Activated CD8-positive, alpha-beta T cell treated with anti-CD3 and anti-CD28 coated beads, Interleukin-2, amount 10 ng/mL, durations not matched to agents 7 days and 5 days (primary cell): ENCODE measurements around the gene SIL1. TPM values are rescaled to one million over a fixed set of nuclear protein-coding genes. Genes with fewer than 3 reads are reported as not detected.

Experiments used
- ATAC-seq: fragments of 150-1000 bp; cut with Tn5 transposase; one replicate; pipeline ENCODE4 v1.10.0; 2021; ENCODE audit warnings: moderate library complexity
- CTCF ChIA-PET: fragments of 350-600 bp; sonication (Branson Sonifier 250); formaldehyde crosslinking; loops from one replicate; lab custom pipeline; 2021; ENCODE audit warnings: antibody characterized with exemption; lab: Charles Lee
- POLR2A ChIA-PET: fragments of 350-600 bp; sonication (Branson Sonifier 250); formaldehyde crosslinking; loops from one replicate; lab custom pipeline; 2021; ENCODE audit warnings: antibody characterized with exemption; lab: Charles Lee
- DNase-seq: peaks from one replicate; pipeline ENCODE4 v3.0.0-alpha.2; 2020
- H3K27ac Mint-ChIP-seq: one replicate; pipeline ENCODE4 v1.8.0; 2021; ENCODE audit warnings: mild to moderate bottlenecking, mixed read lengths
- H3K27me3 Mint-ChIP-seq: one replicate; pipeline ENCODE4 v1.8.0; 2021; ENCODE audit warnings: low read depth, mixed read lengths
- H3K36me3 Mint-ChIP-seq: one replicate; pipeline ENCODE4 v1.8.0; 2021; ENCODE audit warnings: low read depth, mixed read lengths
- H3K4me1 Mint-ChIP-seq: one replicate; pipeline ENCODE4 v1.8.0; 2021; ENCODE audit warnings: low read depth, mixed read lengths
- H3K4me3 Mint-ChIP-seq: one replicate; pipeline ENCODE4 v1.8.0; 2021; ENCODE audit warnings: mild to moderate bottlenecking, mixed read lengths
- H3K9me3 Mint-ChIP-seq: one replicate; pipeline ENCODE4 v1.8.0; 2022; ENCODE audit warnings: mixed read lengths; ENCODE audit not compliant: insufficient read depth
- total RNA-seq, 2 experiments: library from RNA; stranded (reverse); gene quantifications; one replicate each; pipeline ENCODE4 v1.2.3, GENCODE V29; 2021

The SIL1 gene
- total RNA-seq, 2 experiments from 2014 or later = 15.6 to 18.2 TPM

DNA sequence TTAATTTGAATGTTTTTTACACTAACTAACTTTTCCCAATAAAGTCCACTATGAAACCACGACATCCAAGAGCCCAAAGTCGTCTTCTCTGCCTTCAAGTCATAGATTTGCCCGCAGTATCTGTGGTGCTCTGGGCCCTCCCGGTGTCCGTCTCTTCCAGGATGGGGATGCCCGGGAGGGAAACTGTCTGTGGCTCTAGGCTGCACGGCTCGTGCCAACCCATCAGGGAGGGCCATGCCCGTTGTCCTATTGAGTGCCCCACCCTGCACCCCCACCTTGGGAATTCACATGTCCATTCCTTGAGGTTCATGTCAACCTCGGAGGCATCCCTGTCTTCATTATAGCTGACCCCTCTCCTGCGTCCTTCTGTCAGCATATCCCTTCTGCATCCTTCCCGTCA lies 263.2 kb downstream of the SIL1 start:
- no peaks in the 10 kb centered on the region for H3K9me3 Mint-ChIP-seq
- no peaks in the 10 kb centered on the region for H3K27me3 Mint-ChIP-seq
- POLR2A ChIA-PET = no interaction called here
- ATAC-seq (no peak), DNase-seq (no peak)
- H3K27ac Mint-ChIP-seq = no peak overlapping the region
- H3K4me3 Mint-ChIP-seq = no peak overlapping the region
- H3K4me1 Mint-ChIP-seq = peaks cover 11% of the 10 kb centered on the region
- CTCF ChIA-PET = no interaction called here
- no peaks in the 10 kb centered on the region for H3K36me3 Mint-ChIP-seq

GRCh38 chr5:138933522-138934290 lies 264.5 kb downstream of the SIL1 start:
- CTCF ChIA-PET = no interaction called here
- no peak overlapping the region for H3K4me3 Mint-ChIP-seq
- ATAC-seq (no peak), DNase-seq (no peak)
- POLR2A ChIA-PET = no interaction called here
- no peak overlapping the region for H3K27ac Mint-ChIP-seq
- H3K36me3 Mint-ChIP-seq = no peaks in the 10 kb centered on the region
- H3K27me3 Mint-ChIP-seq = no peaks in the 10 kb centered on the region
- no peaks in the 10 kb centered on the region for H3K9me3 Mint-ChIP-seq
- H3K4me1 Mint-ChIP-seq = peaks cover 6% of the 10 kb centered on the region

DNA sequence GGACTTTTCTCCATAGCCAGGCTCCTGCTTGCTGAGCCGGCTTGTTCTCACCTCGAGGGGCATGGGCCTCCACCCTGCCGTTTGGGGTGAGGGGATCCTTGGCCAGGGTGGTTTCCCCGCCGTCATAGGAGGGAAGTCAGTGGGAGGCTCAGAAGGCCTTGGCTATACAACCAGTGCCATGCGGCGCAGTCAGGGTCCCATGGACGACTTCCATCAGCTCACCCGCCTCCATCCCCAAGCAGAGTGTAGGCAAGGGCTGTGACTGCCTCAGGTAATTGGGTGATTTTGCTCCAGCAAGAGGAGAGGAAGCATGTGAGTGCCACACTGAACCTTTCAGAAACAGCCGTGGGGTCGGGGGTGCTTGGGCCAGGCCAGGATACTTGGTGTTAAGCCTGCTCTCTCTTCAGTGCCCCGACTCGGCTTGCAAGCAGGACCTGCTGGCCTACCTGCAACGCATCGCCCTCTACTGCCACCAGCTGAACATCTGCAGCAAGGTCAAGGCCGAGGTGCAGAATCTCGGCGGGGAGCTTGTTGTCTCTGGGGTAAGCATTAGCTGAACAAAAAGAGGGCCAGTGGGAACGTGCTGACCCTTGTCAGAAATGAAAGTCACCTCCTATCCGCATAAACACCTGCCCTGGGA lies 265.9 kb downstream of the SIL1 start:
- H3K4me1 Mint-ChIP-seq = no peaks in the 10 kb centered on the region
- POLR2A ChIA-PET = no interaction called here
- no peaks in the 10 kb centered on the region for H3K27me3 Mint-ChIP-seq
- ATAC-seq (no peak), DNase-seq (no peak)
- no peaks in the 10 kb centered on the region for H3K9me3 Mint-ChIP-seq
- CTCF ChIA-PET = interaction anchor here (1.1 to 1.5 kb wide), 2 partner anchors 34 to 143 kb away, joined by 3 to 4 read pairs; no protein-coding TSS in a partner anchor
- H3K36me3 Mint-ChIP-seq = no peaks in the 10 kb centered on the region
- H3K27ac Mint-ChIP-seq = no peak overlapping the region
- no peak overlapping the region for H3K4me3 Mint-ChIP-seq

DNA sequence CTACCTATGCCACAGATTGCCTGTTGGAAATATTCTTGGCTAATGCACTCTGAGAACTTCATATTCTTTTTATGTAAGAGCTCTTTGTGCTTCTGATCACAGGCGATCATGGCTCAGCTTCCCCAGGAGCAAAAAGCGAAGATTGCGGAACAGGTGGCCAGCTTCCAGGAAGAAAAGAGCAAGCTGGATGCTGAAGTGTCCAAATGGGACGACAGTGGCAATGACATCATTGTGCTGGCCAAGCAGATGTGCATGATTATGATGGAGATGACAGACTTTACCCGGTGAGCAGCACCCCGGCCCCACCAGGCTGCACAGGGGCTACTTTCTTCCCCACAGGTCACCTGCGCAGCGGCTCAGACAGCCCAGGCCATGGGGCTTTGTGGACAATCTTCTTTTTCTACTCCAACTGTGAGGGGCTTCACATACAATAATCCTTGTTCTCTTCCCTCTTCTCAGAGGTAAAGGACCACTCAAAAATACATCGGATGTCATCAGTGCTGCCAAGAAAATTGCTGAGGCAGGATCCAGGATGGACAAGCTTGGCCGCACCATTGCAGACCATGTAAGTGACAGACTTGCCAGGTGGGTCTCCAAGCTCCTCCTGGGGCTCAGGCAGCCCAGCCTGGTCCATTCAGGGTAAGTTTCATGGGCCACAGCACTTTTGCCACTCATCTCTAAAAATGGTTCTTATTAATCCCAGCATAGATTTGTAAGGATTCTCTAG lies 267.6 kb downstream of the SIL1 start:
- Mint-ChIP-seq H3K4me1 (no peaks in the 10 kb centered on the region), H3K4me3 (no peak overlapping the region), H3K27me3 (no peaks in the 10 kb centered on the region), H3K9me3 (no peaks in the 10 kb centered on the region), H3K27ac (no peak overlapping the region), H3K36me3 (no peaks in the 10 kb centered on the region)
- ChIA-PET POLR2A (no interaction called here), CTCF (no interaction called here)
- ATAC-seq (no peak), DNase-seq (no peak)

DNA sequence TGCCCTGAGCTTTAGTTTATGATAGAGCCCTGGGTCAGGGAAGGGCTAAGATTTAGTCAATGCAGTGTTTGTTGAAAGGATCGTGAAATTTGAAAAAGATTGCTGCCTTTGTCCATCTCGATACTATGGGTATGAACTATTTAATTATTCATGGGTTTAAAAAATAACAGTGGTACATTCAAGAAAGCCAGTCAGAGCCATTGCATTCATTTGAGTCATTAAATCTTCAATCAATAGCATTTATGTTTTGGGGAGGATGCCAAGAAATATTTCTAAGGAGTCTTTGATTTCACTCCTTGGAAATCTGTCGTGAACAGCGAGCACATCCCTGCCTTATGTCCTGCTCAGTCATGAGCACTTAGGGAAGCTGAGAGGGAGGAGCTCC lies 268.6 kb downstream of the SIL1 start:
- ChIA-PET CTCF (no interaction called here), POLR2A (no interaction called here)
- ATAC-seq (no peak), DNase-seq (no peak)
- H3K36me3 Mint-ChIP-seq = no peaks in the 10 kb centered on the region
- no peaks in the 10 kb centered on the region for H3K4me1 Mint-ChIP-seq
- no peaks in the 10 kb centered on the region for H3K27me3 Mint-ChIP-seq
- no peaks in the 10 kb centered on the region for H3K9me3 Mint-ChIP-seq
- no peak overlapping the region for H3K4me3 Mint-ChIP-seq
- no peak overlapping the region for H3K27ac Mint-ChIP-seq

- POLR2A ChIA-PET = no interaction called here
- no peaks in the 10 kb centered on the region for H3K36me3 Mint-ChIP-seq
- CTCF ChIA-PET = no interaction called here
Observed at GRCh38 chr5:138927979-138928378, 270.2 kb downstream of the SIL1 start.

DNA sequence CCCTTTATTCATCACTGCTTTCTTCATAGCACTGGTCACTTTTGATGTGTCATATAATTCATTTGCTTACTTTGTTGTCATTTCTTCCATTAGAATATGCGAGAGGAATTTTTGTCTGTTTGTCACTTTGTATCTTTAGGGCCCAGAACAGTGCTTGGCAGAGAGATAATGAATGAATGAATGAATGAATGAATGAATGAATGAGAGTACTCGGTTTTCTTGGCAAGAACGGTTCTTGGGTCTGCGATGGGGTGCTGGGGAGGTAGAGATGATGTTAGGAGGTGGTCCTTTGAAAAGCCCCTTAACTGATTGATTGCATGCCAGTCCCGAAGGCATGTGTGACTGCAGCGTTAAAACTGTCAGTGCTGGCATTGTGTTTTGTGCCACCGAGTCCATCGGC lies 270.6 kb downstream of the SIL1 start:
- DNase-seq (no peak), ATAC-seq (no peak)
- POLR2A ChIA-PET = no interaction called here
- Mint-ChIP-seq H3K36me3 (no peaks in the 10 kb centered on the region), H3K27me3 (peaks cover 4% of the 10 kb centered on the region), H3K4me3 (no peak overlapping the region), H3K4me1 (no peaks in the 10 kb centered on the region), H3K27ac (no peak overlapping the region), H3K9me3 (no peaks in the 10 kb centered on the region)
- CTCF ChIA-PET = no interaction called here

More at GRCh38 chr5:138927979-138928378, 270.2 kb downstream of the SIL1 start:
- Mint-ChIP-seq H3K4me1 (no peaks in the 10 kb centered on the region), H3K4me3 (no peak overlapping the region), H3K27ac (no peak overlapping the region), H3K27me3 (peaks cover 3% of the 10 kb centered on the region), H3K9me3 (no peaks in the 10 kb centered on the region)
- no peak for DNase-seq
- no peak for ATAC-seq

- CTCF ChIA-PET = no interaction called here
- Mint-ChIP-seq H3K36me3 (no peaks in the 10 kb centered on the region), H3K27me3 (peaks cover 5% of the 10 kb centered on the region), H3K4me1 (no peaks in the 10 kb centered on the region), H3K4me3 (no peak overlapping the region), H3K27ac (peak overlapping the region; percentile 53), H3K9me3 (no peaks in the 10 kb centered on the region)
- POLR2A ChIA-PET = no interaction called here
- no peak for DNase-seq
- no peak for ATAC-seq
Observed at GRCh38 chr5:138926688-138927448, 271.3 kb downstream of the SIL1 start.

GRCh38 chr5:138926257-138926656 lies 271.9 kb downstream of the SIL1 start:
- no peaks in the 10 kb centered on the region for H3K9me3 Mint-ChIP-seq
- no peak overlapping the region for H3K4me3 Mint-ChIP-seq
- DNase-seq = no peak
- no peaks in the 10 kb centered on the region for H3K4me1 Mint-ChIP-seq
- POLR2A ChIA-PET = no interaction called here
- CTCF ChIA-PET = no interaction called here
- H3K36me3 Mint-ChIP-seq = no peaks in the 10 kb centered on the region
- H3K27me3 Mint-ChIP-seq = peaks cover 5% of the 10 kb centered on the region
- H3K27ac Mint-ChIP-seq = peak overlapping the region; percentile 53
- ATAC-seq = no peak

DNA sequence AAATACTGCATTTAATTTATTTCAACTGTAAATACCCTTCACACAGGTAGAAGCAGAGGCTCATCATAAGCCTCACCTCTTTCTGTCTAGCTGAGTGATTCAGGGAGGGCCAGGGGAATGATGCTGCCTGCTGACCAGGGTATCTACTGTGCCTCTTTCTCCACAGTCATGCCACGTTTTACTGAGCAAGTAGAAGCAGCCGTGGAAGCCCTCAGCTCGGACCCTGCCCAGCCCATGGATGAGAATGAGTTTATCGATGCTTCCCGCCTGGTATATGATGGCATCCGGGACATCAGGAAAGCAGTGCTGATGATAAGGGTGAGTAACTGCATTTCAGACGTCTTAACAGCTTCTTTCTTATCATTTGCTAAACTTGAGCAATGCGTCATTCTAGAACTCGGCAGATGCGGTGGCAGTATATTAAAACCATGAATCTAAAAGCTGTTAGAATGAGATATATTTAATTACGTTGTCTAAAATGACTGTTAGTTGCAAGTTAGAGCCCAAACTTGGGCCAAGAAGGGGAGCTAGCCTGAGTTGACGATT lies 273.0 kb downstream of the SIL1 start:
- no peaks in the 10 kb centered on the region for H3K9me3 Mint-ChIP-seq
- CTCF ChIA-PET = no interaction called here
- H3K4me1 Mint-ChIP-seq = no peaks in the 10 kb centered on the region
- no peak overlapping the region for H3K27ac Mint-ChIP-seq
- POLR2A ChIA-PET = no interaction called here
- peaks cover 5% of the 10 kb centered on the region for H3K27me3 Mint-ChIP-seq
- ATAC-seq (no peak), DNase-seq (no peak)
- H3K4me3 Mint-ChIP-seq = no peak overlapping the region
- H3K36me3 Mint-ChIP-seq = no peaks in the 10 kb centered on the region

- Mint-ChIP-seq H3K4me3 (no peak overlapping the region), H3K27ac (no peak overlapping the region), H3K36me3 (no peaks in the 10 kb centered on the region), H3K27me3 (peaks cover 5% of the 10 kb centered on the region), H3K4me1 (peaks cover 4% of the 10 kb centered on the region), H3K9me3 (no peaks in the 10 kb centered on the region)
- DNase-seq = no peak
- CTCF ChIA-PET = no interaction called here
- POLR2A ChIA-PET = no interaction called here
- ATAC-seq = no peak
Observed at GRCh38 chr5:138922494-138922893, 275.7 kb downstream of the SIL1 start.
